Activated B cell treated with CpG ODN at 0.5 μM for 24 hours (primary cell): ENCODE data around the gene KDM1A. TPM values are rescaled to one million over a fixed set of nuclear protein-coding genes. Genes with fewer than 3 reads are reported as not detected.

Source experiments
- ATAC-seq: fragments of 200-7000 bp; cut with Tn5 transposase; one replicate; pipeline ENCODE4 v1.10.0; 2021; ENCODE audit warnings: low read depth, mild to moderate bottlenecking, moderate library complexity
- CTCF ChIA-PET: fragments of 350-600 bp; sonication (Branson Sonifier 250); formaldehyde crosslinking; loops from one replicate; lab custom pipeline; 2021; ENCODE audit warnings: antibody characterized with exemption; lab: Charles Lee
- POLR2A ChIA-PET: fragments of 350-600 bp; sonication (Branson Sonifier 250); formaldehyde crosslinking; loops from one replicate; lab custom pipeline; 2021; ENCODE audit warnings: antibody characterized with exemption; lab: Charles Lee
- DNase-seq: peaks from one replicate; pipeline ENCODE4 v3.0.0; 2022
- H3K27ac Mint-ChIP-seq: one replicate; pipeline ENCODE4 v1.8.0; 2020; ENCODE audit warnings: mixed read lengths
- H3K27me3 Mint-ChIP-seq: one replicate; pipeline ENCODE4 v1.8.0; 2021; ENCODE audit warnings: mixed read lengths
- H3K36me3 Mint-ChIP-seq: one replicate; pipeline ENCODE4 v1.8.0; 2021; ENCODE audit warnings: low read depth, mixed read lengths
- H3K4me1 Mint-ChIP-seq: one replicate; pipeline ENCODE4 v1.8.0; 2021; ENCODE audit warnings: mixed read lengths
- H3K4me3 Mint-ChIP-seq: one replicate; pipeline ENCODE4 v1.8.0; 2020; ENCODE audit warnings: mild to moderate bottlenecking, mixed read lengths
- H3K9me3 Mint-ChIP-seq: one replicate; pipeline ENCODE4 v1.8.0; 2020; ENCODE audit warnings: mixed read lengths
- intact Hi-C: fragments of 100-400 bp; cut with micrococcal nuclease; formaldehyde crosslinking; loops from one replicate; pipeline ENCODE4 v1.15.1; 2024
- total RNA-seq: library from RNA; stranded (reverse); gene quantifications from 2 replicates; pipeline ENCODE4 v1.2.3, GENCODE V29; 2022
- TF ChIP-seq, protein P1 (sequence below): fragments of 200-600 bp; IDR thresholded peaks from one replicate; pipeline ENCODE4 v1.8.0; 2022; ENCODE audit warnings: antibody characterized with exemption, mild to moderate bottlenecking

The KDM1A gene
- total RNA-seq, 1 donor from 2014 or later: 41.5 TPM

DNA sequence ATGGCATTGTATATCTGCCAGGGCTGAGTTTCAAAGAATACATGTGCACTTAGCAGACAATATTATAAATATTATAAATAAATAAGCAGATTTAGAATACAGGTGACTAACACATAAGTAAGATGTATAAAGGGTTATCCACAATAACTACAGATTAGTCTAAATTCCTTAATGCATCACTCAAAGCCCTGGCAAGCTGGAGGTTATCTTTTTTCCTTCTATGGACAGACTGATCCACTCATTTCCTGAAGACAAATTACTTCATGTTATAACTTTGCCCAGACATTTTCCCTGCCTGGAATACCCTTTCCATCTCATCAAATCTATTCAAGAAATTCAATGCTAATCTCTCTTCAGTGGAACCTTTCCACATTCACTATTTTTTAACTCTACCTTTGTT is 110.6 kb downstream of the KDM1A start:
- H3K4me3 Mint-ChIP-seq: no peak overlapping the region
- H3K27me3 Mint-ChIP-seq: no peaks in the 10 kb centered on the region
- ChIA-PET CTCF (no interaction called here), POLR2A (no interaction called here)
- no peak overlapping the region for H3K27ac Mint-ChIP-seq
- H3K9me3 Mint-ChIP-seq: no peaks in the 10 kb centered on the region
- DNase-seq: no peak
- TF ChIP-seq, protein P1, sequence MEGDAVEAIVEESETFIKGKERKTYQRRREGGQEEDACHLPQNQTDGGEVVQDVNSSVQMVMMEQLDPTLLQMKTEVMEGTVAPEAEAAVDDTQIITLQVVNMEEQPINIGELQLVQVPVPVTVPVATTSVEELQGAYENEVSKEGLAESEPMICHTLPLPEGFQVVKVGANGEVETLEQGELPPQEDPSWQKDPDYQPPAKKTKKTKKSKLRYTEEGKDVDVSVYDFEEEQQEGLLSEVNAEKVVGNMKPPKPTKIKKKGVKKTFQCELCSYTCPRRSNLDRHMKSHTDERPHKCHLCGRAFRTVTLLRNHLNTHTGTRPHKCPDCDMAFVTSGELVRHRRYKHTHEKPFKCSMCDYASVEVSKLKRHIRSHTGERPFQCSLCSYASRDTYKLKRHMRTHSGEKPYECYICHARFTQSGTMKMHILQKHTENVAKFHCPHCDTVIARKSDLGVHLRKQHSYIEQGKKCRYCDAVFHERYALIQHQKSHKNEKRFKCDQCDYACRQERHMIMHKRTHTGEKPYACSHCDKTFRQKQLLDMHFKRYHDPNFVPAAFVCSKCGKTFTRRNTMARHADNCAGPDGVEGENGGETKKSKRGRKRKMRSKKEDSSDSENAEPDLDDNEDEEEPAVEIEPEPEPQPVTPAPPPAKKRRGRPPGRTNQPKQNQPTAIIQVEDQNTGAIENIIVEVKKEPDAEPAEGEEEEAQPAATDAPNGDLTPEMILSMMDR: no peak
- no peaks in the 10 kb centered on the region for H3K36me3 Mint-ChIP-seq
- no peaks in the 10 kb centered on the region for H3K4me1 Mint-ChIP-seq
- no peak for ATAC-seq
- intact Hi-C loops: no loop called here

DNA sequence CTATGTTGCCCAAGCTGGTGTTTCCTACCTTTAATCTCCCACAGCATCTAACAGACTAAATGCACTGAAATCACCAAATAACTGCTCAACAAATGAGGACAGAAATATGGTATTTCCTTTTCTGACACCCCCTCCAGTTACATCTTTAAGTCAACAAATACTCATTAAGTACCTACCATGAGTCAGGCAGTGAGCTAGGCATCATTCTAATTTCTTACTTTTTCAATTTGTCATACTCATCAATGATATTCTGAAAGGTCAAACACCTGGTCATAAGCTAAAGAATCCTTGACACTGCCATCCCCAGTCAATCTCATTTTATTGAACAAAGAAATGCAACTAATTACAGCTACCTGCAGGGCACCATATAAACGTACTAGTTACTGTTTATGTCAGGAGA is 112.8 kb downstream of the KDM1A start:
- no peaks in the 10 kb centered on the region for H3K4me1 Mint-ChIP-seq
- no peaks in the 10 kb centered on the region for H3K27me3 Mint-ChIP-seq
- POLR2A ChIA-PET: no interaction called here
- no peaks in the 10 kb centered on the region for H3K9me3 Mint-ChIP-seq
- ATAC-seq (no peak), DNase-seq (no peak)
- CTCF ChIA-PET: interaction anchor here (1.2 kb wide), 1 partner anchor 52 kb away, joined by 3 read pairs; no protein-coding TSS in a partner anchor
- intact Hi-C loops: no loop called here
- no peaks in the 10 kb centered on the region for H3K36me3 Mint-ChIP-seq
- H3K27ac Mint-ChIP-seq: no peak overlapping the region
- no peak overlapping the region for H3K4me3 Mint-ChIP-seq
- TF ChIP-seq, protein P1: no peak

Other genes starting within 250 kb of the KDM1A start
- gene LACTBL1, start 46.6 kb upstream of the KDM1A start, total RNA-seq: not detected in 2 replicates
- not detected in 2 replicates for gene TEX46, start 3.6 kb upstream of the KDM1A start, total RNA-seq
- gene LUZP1, start 149.4 kb downstream of the KDM1A start, total RNA-seq: 10.8 and 13.0 TPM in 2 replicates
- gene HTR1D, start 198.0 kb downstream of the KDM1A start, total RNA-seq: not detected in 2 replicates